ENCODE measurements around the gene CUEDC2.

Gene CUEDC2, protein sequence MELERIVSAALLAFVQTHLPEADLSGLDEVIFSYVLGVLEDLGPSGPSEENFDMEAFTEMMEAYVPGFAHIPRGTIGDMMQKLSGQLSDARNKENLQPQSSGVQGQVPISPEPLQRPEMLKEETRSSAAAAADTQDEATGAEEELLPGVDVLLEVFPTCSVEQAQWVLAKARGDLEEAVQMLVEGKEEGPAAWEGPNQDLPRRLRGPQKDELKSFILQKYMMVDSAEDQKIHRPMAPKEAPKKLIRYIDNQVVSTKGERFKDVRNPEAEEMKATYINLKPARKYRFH

DNA sequence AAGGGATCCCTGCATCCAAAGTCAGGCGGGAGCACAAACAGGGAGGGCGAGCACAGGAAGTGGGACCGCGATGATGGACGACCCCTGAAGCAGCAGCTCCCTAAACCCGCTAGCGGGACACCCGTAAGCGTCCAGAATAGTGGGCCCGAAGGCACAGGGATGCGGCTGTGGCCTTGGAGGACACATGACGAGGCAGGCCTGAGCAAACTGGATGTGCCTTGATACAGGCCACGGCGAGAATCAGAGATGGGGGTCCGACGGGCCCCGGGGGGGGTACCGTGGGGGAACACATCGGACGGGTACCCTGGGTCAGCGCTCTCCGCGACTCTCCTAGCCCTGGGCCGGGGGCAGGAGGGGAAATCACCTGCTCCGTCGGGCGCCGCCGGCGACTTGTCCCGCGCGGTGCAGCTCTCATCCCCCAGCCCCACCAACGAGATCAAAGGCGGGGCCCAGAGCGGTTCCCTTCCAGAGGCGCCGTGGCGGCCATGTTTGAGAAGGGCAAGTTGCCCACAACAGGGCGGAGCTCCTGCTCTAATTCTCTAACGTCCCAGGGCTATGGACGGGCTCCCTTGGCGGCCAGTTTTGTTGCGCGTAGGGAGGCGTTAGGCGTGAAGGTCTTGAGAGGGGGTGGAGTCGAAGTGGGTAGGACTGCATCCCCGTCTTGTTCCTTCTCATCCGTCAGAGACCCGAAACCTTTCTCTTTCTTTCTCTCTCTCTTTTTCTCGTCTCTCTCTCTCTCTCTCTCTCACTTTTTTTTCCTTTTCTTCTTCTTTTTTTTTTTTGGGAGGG is at the start of gene CUEDC2:
CUEDC2 (minus strand) TSS at position 413 of the 789 bp plus-strand sequence. CDS start 7,386 bp downstream, outside the sequence.
- peak; percentile 95 to 98 for DNase-seq (ENCODE audit: low spot score in 2 of 2)
- H3K36me3 ChIP-seq (replicated peaks): no peaks in the 10 kb centered on the region; the same call in 1 of the 2 replicates
- peaks cover 2% of the 10 kb centered on the region; the same call in 1 of the 2 replicates for H3K27me3 ChIP-seq (ENCODE audit: low read depth)
- in situ Hi-C loops (cut with MboI; ENCODE audit: low sequenced_read_pairs): no loop called here
- no peaks in the 10 kb centered on the region for H3K4me1 ChIP-seq
- H3K9me3 ChIP-seq: no peaks in the 10 kb centered on the region
- peak within 1 kb of the TSS; percentile 73 for H3K4me3 ChIP-seq

DNA sequence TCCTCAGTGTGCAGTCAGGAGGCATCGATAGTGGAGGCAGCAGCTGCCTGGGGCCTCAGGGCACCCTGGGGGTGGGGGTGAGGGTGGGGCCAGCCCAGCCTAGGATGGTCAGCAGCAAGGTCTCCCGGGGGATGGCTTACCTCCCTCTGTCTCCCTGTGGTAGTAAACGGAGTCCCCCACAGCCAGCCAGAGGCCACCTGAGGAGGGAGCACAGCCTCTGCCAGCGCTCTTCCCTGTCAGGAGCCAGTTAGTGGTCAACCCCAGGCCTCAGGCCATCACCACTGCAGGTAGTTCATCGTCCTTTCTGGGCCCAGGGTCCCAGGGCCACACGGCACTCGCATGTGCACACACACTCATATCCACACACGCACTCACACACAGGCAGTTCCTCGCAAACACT is 48.0 kb upstream of the CUEDC2 start:
- in situ Hi-C loops (cut with MboI; ENCODE audit: low sequenced_read_pairs): no loop called here
- Histone ChIP-seq H3K27me3 (ENCODE audit: low read depth) (no peaks in the 10 kb centered on the region), H3K9me3 (no peaks in the 10 kb centered on the region), H3K4me1 (no peaks in the 10 kb centered on the region), H3K4me3 (no peak overlapping the region), H3K36me3 (replicated peaks) (peaks cover 64% of the 10 kb centered on the region)
- DNase-seq (ENCODE audit: low spot score in 2 of 2): no peak

GRCh38 chr10:102479651-102480050 is 47.3 kb upstream of the CUEDC2 start:
- Histone ChIP-seq H3K27me3 (ENCODE audit: low read depth) (no peaks in the 10 kb centered on the region), H3K36me3 (replicated peaks) (peaks cover 56% of the 10 kb centered on the region), H3K9me3 (no peaks in the 10 kb centered on the region), H3K4me1 (no peaks in the 10 kb centered on the region), H3K4me3 (no peak overlapping the region)
- in situ Hi-C loops (cut with MboI; ENCODE audit: low sequenced_read_pairs): no loop called here
- DNase-seq (ENCODE audit: low spot score in 2 of 2): no peak

- H3K36me3 ChIP-seq (replicated peaks): peaks cover 26% of the 10 kb centered on the region
- H3K4me1 ChIP-seq: no peaks in the 10 kb centered on the region
- H3K27me3 ChIP-seq (ENCODE audit: low read depth): no peaks in the 10 kb centered on the region
- no peaks in the 10 kb centered on the region for H3K9me3 ChIP-seq
- DNase-seq (ENCODE audit: low spot score in 2 of 2): no peak
- in situ Hi-C loops (cut with MboI; ENCODE audit: low sequenced_read_pairs): no loop called here
- H3K4me3 ChIP-seq: no peak overlapping the region
Observed at GRCh38 chr10:102476466-102477141, 44.2 kb upstream of the CUEDC2 start.

DNA sequence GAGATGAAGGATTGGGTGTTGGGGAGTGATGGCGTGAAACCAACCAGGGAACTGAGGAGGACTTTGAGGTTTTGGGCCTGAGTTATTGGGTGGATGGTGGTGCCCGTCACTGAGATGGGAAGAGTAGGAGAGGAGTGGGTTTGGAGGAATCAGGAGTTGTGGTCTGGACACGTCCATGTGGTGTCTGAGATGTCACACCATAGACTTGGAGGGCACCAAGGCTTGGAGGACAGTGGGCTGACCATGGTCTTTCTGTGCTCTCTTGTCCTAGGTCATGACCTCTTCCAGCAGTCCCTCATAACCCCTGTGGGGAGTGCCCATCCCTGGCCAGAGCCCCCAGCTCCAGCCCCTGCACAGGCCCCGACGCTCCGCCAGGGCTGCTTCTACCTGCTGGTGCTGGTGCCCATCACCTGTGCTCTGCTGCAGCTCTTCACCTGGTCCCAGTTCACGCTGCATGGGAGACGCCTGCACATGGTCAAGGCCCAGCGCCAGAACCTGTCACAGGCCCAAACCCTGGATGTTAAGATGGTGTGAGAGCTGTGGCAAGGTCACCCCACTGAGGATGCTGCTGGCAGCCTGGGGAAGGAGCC is 43.2 kb upstream of the CUEDC2 start:
- no peak overlapping the region for H3K4me3 ChIP-seq
- no peaks in the 10 kb centered on the region for H3K4me1 ChIP-seq
- no peaks in the 10 kb centered on the region for H3K27me3 ChIP-seq (ENCODE audit: low read depth)
- H3K9me3 ChIP-seq: no peaks in the 10 kb centered on the region
- in situ Hi-C loops (cut with MboI; ENCODE audit: low sequenced_read_pairs): no loop called here
- peaks cover 15% of the 10 kb centered on the region for H3K36me3 ChIP-seq (replicated peaks)
- DNase-seq (ENCODE audit: low spot score in 2 of 2): no peak

DNA sequence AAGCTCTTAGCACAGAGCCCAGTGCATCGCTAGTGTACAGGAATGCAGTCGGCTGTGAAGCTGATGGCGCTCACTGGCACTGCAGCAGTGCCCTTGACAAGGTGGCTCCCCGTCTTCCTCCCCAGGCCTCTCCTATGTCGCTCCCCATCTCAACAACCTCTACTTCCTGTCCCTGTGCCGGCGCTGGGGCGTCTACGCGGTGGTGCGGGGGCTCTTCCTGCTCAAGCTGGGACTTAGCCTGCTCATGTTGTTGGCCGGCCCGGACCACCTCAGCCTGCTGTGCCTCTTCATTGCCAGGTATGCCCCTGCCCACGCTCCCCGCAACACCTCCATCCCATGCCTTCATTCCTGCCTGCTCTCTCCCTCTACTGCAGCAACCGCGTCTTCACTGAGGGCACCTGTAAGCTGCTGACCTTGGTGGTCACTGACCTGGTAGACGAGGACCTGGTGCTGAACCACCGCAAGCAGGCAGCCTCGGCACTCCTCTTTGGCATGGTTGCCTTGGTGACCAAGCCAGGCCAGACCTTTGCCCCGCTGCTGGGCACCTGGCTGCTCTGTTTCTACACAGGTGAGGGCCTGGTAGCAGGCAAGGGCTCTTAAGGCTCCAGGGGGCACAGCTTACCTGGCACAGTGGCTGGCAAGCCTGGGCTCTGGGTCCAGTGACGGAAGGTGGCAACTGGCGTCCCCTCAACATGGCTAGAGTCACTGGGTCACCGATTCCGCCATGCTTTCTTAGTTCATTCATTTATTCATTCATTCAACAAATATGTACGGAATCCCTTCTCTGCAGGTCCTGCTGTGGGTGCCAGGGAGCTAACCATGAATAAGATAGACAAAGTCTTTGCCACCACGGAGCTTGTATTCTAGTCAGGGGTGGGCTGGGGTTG is 41.3 kb upstream of the CUEDC2 start:
- no peaks in the 10 kb centered on the region for H3K27me3 ChIP-seq (ENCODE audit: low read depth)
- no peak overlapping the region for H3K4me3 ChIP-seq
- in situ Hi-C loops (cut with MboI; ENCODE audit: low sequenced_read_pairs): no loop called here

DNA sequence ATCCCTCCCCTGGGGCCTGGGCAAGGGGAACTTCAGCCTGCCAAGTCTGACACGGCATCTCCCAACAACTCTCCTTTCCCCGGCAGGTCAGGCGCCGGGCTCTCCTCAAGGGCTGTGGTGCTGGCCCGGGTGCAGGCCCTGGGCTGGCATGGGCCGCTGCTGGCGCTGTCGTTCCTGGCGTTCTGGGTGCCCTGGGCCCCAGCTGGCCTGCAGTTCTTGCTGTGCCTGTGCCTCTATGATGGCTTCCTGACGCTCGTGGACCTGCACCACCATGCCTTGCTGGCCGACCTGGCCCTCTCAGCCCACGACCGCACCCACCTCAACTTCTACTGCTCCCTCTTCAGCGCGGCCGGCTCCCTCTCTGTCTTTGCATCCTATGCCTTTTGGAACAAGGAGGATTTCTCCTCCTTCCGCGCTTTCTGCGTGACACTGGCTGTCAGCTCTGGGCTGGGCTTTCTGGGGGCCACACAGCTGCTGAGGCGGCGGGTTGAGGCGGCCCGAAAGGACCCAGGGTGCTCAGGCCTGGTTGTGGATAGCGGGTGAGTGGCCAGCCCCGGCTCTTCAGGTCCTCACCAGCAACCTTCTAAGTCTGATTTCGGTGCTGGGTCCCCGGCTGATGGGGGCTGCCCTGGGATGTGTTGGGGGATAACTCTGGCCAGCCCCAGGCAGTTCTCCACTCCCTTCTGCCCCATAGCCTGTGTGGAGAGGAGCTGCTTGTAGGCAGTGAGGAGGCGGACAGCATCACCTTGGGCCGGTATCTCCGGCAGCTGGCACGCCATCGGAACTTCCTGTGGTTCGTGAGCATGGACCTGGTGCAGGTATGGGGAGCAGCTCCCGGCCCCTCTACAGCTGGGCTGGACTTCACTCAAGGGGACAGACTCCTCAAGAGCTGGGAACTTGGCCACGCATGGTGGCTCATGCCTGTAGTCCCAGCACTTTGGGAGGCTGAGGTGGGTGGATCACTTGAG is 38.5 kb upstream of the CUEDC2 start:
- Histone ChIP-seq H3K4me1 (no peaks in the 10 kb centered on the region), H3K27me3 (ENCODE audit: low read depth) (no peaks in the 10 kb centered on the region), H3K4me3 (no peak overlapping the region), H3K36me3 (replicated peaks) (no peaks in the 10 kb centered on the region), H3K9me3 (no peaks in the 10 kb centered on the region)
- in situ Hi-C loops (cut with MboI; ENCODE audit: low sequenced_read_pairs): no loop called here
- no peak for DNase-seq (ENCODE audit: low spot score in 2 of 2)

More for the DNA sequence above, 41.3 kb upstream of the CUEDC2 start:
- no peak for DNase-seq (ENCODE audit: low spot score in 2 of 2)
- Histone ChIP-seq H3K36me3 (replicated peaks) (peaks cover 1% of the 10 kb centered on the region), H3K4me1 (no peaks in the 10 kb centered on the region), H3K9me3 (no peaks in the 10 kb centered on the region)

DNA sequence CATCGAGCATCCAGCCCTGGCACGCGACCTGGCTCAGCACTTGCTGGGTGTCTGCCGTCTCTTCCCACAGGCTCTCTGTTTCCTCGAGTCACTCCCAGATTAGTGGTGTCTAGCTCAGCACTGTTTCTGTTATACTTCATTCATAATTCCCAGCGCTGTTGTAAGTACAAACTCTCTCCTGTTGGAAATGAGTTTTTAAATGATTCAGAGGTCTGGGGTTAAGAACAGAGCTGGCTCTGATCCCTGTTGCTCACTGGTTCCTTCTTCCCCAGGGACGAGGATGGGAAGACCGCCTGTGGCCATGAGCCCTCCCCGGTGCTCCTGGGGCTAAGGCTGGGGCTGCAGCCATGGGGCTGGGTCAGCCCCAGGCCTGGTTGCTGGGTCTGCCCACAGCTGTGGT is 36.3 kb upstream of the CUEDC2 start:
- Histone ChIP-seq H3K4me1 (no peaks in the 10 kb centered on the region), H3K9me3 (no peaks in the 10 kb centered on the region), H3K36me3 (replicated peaks) (no peaks in the 10 kb centered on the region), H3K4me3 (no peak overlapping the region), H3K27me3 (ENCODE audit: low read depth) (no peaks in the 10 kb centered on the region)
- no peak for DNase-seq (ENCODE audit: low spot score in 2 of 2)
- in situ Hi-C loops (cut with MboI; ENCODE audit: low sequenced_read_pairs): no loop called here

DNA sequence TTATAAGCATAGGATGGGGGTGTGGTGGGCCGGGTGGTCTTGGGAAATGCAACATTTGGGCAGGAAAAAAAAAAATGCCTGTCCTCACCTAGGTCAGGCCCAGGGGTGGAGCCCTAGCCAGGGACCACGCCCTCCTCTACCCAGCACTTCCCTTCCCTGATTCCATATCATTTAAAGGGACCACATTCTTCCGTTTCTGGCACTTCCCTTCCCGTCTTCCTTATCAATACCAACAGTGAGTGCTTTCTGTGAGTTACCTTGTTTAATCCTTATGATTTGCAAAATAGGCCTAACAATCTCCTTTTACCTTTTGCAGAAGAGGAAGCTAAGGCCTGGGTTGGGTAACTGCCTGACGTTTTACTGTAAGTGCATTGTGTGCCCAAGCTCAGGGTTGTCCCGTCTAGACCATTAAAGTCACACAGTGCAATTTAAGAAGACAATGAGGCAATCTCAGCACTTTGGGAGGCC is 35.6 kb upstream of the CUEDC2 start:
- no peaks in the 10 kb centered on the region for H3K27me3 ChIP-seq (ENCODE audit: low read depth)
- no peak for DNase-seq (ENCODE audit: low spot score in 2 of 2)
- no peaks in the 10 kb centered on the region for H3K36me3 ChIP-seq (replicated peaks)
- no peak overlapping the region for H3K4me3 ChIP-seq
- H3K9me3 ChIP-seq: no peaks in the 10 kb centered on the region
- in situ Hi-C loops (cut with MboI; ENCODE audit: low sequenced_read_pairs): no loop called here
- H3K4me1 ChIP-seq: no peaks in the 10 kb centered on the region

DNA sequence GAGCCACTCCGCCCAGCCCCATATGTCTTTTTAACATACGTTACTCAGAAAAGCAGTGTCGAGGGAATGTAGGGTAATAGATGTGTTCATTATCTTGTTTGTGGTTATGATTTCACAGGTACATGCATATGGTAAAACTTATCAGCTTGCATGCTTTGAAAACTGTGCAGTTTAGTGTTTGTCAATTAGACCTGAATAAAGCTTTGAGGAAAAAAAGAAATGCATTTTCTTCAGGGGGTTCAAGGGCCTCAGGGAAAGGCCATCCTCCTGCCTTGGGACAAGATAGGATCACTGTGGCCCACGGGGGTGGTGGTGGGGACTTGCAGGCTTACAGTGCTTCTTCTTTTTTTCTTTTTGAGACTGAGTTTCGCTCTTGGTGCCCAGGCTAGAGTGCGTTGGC is 34.9 kb upstream of the CUEDC2 start:
- no peak overlapping the region for H3K4me3 ChIP-seq
- in situ Hi-C loops (cut with MboI; ENCODE audit: low sequenced_read_pairs): no loop called here
- H3K4me1 ChIP-seq: no peaks in the 10 kb centered on the region
- H3K27me3 ChIP-seq (ENCODE audit: low read depth): no peaks in the 10 kb centered on the region
- no peaks in the 10 kb centered on the region for H3K9me3 ChIP-seq
- no peak for DNase-seq (ENCODE audit: low spot score in 2 of 2)
- H3K36me3 ChIP-seq (replicated peaks): no peaks in the 10 kb centered on the region

- no peak overlapping the region for H3K4me3 ChIP-seq
- DNase-seq (ENCODE audit: low spot score in 2 of 2): no peak
- H3K36me3 ChIP-seq (replicated peaks): no peaks in the 10 kb centered on the region
- H3K9me3 ChIP-seq: no peaks in the 10 kb centered on the region
- in situ Hi-C loops (cut with MboI; ENCODE audit: low sequenced_read_pairs): no loop called here
- H3K4me1 ChIP-seq: peaks cover 10% of the 10 kb centered on the region
- H3K27me3 ChIP-seq (ENCODE audit: low read depth): no peaks in the 10 kb centered on the region
Observed at GRCh38 chr10:102465466-102465865, 33.1 kb upstream of the CUEDC2 start.

- in situ Hi-C loops (cut with MboI; ENCODE audit: low sequenced_read_pairs): no loop called here
- H3K9me3 ChIP-seq: no peaks in the 10 kb centered on the region
- H3K36me3 ChIP-seq (replicated peaks): no peaks in the 10 kb centered on the region
- no peak for DNase-seq (ENCODE audit: low spot score in 2 of 2)
- H3K27me3 ChIP-seq (ENCODE audit: low read depth): no peaks in the 10 kb centered on the region
- peaks cover 10% of the 10 kb centered on the region for H3K4me1 ChIP-seq
- H3K4me3 ChIP-seq: no peak overlapping the region
Observed at GRCh38 chr10:102463983-102464382, 31.6 kb upstream of the CUEDC2 start.
